ENCODE results near the gene SUGT1.
A peak's percentile ranks its signal among the peaks of the same experiment; 100 is the strongest.
"Not testable (repeated sequence)": the region's sequence is repeated elsewhere in the genome, so short reads cannot be mapped to it uniquely, and the experiment has no call there.

SUGT1 gene

GRCh38 chr13:52652196-52652979 is at the start of gene SUGT1:
SUGT1 (plus strand) TSS chr13:52652836; CDS start chr13:52652921, 85 bp downstream.
- Histone ChIP-seq H3K4me2 (ENCODE audit: insufficient read depth, low read length) (peak within 1 kb of the TSS; percentile 80), H3K27me3 (ENCODE audit: insufficient read depth, low read length, poor library complexity) (no peaks in the 10 kb centered on the region), H3K36me3 (ENCODE audit: insufficient read depth, low read length) (peaks cover 43% of the 10 kb centered on the region), H3K79me2 (ENCODE audit: insufficient read depth, low read length) (peaks cover 75% of the 10 kb centered on the region), H3K4me1 (ENCODE audit: insufficient read depth, low read length) (peaks cover 46% of the 10 kb centered on the region), H2AFZ (ENCODE audit: low read depth, low read length) (peak within 1 kb of the TSS; percentile 86), H3K9me3 (ENCODE audit: insufficient read depth, low read length, severe bottlenecking) (no peaks in the 10 kb centered on the region), H3K4me3 (ENCODE audit: low read depth in 1 of 2, low read length in 2 of 2) (peak within 1 kb of the TSS; percentile 87 to 94), H4K20me1 (ENCODE audit: insufficient read depth, low read length) (peaks cover 9% of the 10 kb centered on the region; the same call in 1 of the 2 replicates), H3K9ac (ENCODE audit: low read depth, low read length) (peak within 1 kb of the TSS; percentile 74), H3K27ac (ENCODE audit: low read length) (peak within 1 kb of the TSS; percentile 99)
- TF ChIP-seq EZH2 (IDR thresholded peaks at IDR 0.05; ENCODE audit: borderline replicate concordance, low read depth, low read length, severe bottlenecking) (no peak), CTCF (IDR thresholded peaks at IDR 0.05; ENCODE audit: borderline replicate concordance, extremely low read depth, low read length, poor library complexity, severe bottlenecking) (peak; percentile 88)
- peak; percentile 92 for ATAC-seq (ENCODE audit: insufficient read depth, low read depth)
- DNase-seq, result peak; percentile 96

GRCh38 chr13:52603316-52603715 is 49.3 kb upstream of the SUGT1 start:
- H3K4me2 ChIP-seq (ENCODE audit: insufficient read depth, low read length); H3K79me2 ChIP-seq (ENCODE audit: insufficient read depth, low read length); ATAC-seq (ENCODE audit: insufficient read depth, low read depth): not testable (repeated sequence)

GRCh38 chr13:52606126-52606525 is 46.5 kb upstream of the SUGT1 start:
- not testable (repeated sequence) for DNase-seq; ATAC-seq (ENCODE audit: insufficient read depth, low read depth)

More at GRCh38 chr13:52603316-52603715, 49.3 kb upstream of the SUGT1 start:
- not testable (repeated sequence) for H3K36me3 ChIP-seq (ENCODE audit: insufficient read depth, low read length); H2AFZ ChIP-seq (ENCODE audit: low read depth, low read length); H3K4me1 ChIP-seq (ENCODE audit: insufficient read depth, low read length); H3K27me3 ChIP-seq (ENCODE audit: insufficient read depth, low read length, poor library complexity); H4K20me1 ChIP-seq (ENCODE audit: insufficient read depth, low read length); H3K4me3 ChIP-seq (ENCODE audit: low read depth in 1 of 2, low read length in 2 of 2); DNase-seq; H3K9ac ChIP-seq (ENCODE audit: low read depth, low read length); H3K27ac ChIP-seq (ENCODE audit: low read length); H3K9me3 ChIP-seq (ENCODE audit: insufficient read depth, low read length, severe bottlenecking)

GRCh38 chr13:52606795-52607194 is 45.8 kb upstream of the SUGT1 start:
- not testable (repeated sequence) for H3K36me3 ChIP-seq (ENCODE audit: insufficient read depth, low read length); H3K4me1 ChIP-seq (ENCODE audit: insufficient read depth, low read length); H3K27me3 ChIP-seq (ENCODE audit: insufficient read depth, low read length, poor library complexity); H2AFZ ChIP-seq (ENCODE audit: low read depth, low read length); H3K27ac ChIP-seq (ENCODE audit: low read length); H3K4me3 ChIP-seq (ENCODE audit: low read depth in 1 of 2, low read length in 2 of 2); H3K9ac ChIP-seq (ENCODE audit: low read depth, low read length); H3K4me2 ChIP-seq (ENCODE audit: insufficient read depth, low read length); DNase-seq; H4K20me1 ChIP-seq (ENCODE audit: insufficient read depth, low read length); H3K79me2 ChIP-seq (ENCODE audit: insufficient read depth, low read length); H3K9me3 ChIP-seq (ENCODE audit: insufficient read depth, low read length, severe bottlenecking); ATAC-seq (ENCODE audit: insufficient read depth, low read depth)

More at GRCh38 chr13:52606126-52606525, 46.5 kb upstream of the SUGT1 start:
- not testable (repeated sequence) for H3K36me3 ChIP-seq (ENCODE audit: insufficient read depth, low read length); H3K27me3 ChIP-seq (ENCODE audit: insufficient read depth, low read length, poor library complexity); H3K27ac ChIP-seq (ENCODE audit: low read length); H2AFZ ChIP-seq (ENCODE audit: low read depth, low read length); H4K20me1 ChIP-seq (ENCODE audit: insufficient read depth, low read length); H3K9ac ChIP-seq (ENCODE audit: low read depth, low read length); H3K4me1 ChIP-seq (ENCODE audit: insufficient read depth, low read length); H3K4me3 ChIP-seq (ENCODE audit: low read depth in 1 of 2, low read length in 2 of 2); H3K4me2 ChIP-seq (ENCODE audit: insufficient read depth, low read length); H3K9me3 ChIP-seq (ENCODE audit: insufficient read depth, low read length, severe bottlenecking); H3K79me2 ChIP-seq (ENCODE audit: insufficient read depth, low read length)

- not testable (repeated sequence) for DNase-seq; H3K9ac ChIP-seq (ENCODE audit: low read depth, low read length); H3K79me2 ChIP-seq (ENCODE audit: insufficient read depth, low read length); H3K27me3 ChIP-seq (ENCODE audit: insufficient read depth, low read length, poor library complexity); H2AFZ ChIP-seq (ENCODE audit: low read depth, low read length); H3K4me1 ChIP-seq (ENCODE audit: insufficient read depth, low read length); H3K4me3 ChIP-seq (ENCODE audit: low read depth in 1 of 2, low read length in 2 of 2); H3K36me3 ChIP-seq (ENCODE audit: insufficient read depth, low read length); H4K20me1 ChIP-seq (ENCODE audit: insufficient read depth, low read length); H3K4me2 ChIP-seq (ENCODE audit: insufficient read depth, low read length); H3K9me3 ChIP-seq (ENCODE audit: insufficient read depth, low read length, severe bottlenecking); H3K27ac ChIP-seq (ENCODE audit: low read length)
- ATAC-seq (ENCODE audit: insufficient read depth, low read depth), result 0 out of 3 replicates have a peak, but pooled peaks have one; percentile 27
Measured at GRCh38 chr13:52608184-52608583, 44.5 kb upstream of the SUGT1 start.

Measured in DND-41 (cell line).